Mesenchymal stem cell (in vitro differentiated cells and primary cell): Measurements from ENCODE around the gene ECSCR.

Experiments
- DNase-seq: peaks from one replicate; pipeline ENCODE4 v3.0.0-alpha.2; 2013
- H2AFZ ChIP-seq: one replicate; pipeline ENCODE4 v1.6.1; 2013; ENCODE audit warnings: low read depth, mild to moderate bottlenecking, control low read depth, inconsistent platforms, low read length, moderate library complexity
- H2AK5ac ChIP-seq: 2 replicates; pipeline ENCODE4 v1.6.1; 2013; ENCODE audit warnings: low read length, moderate library complexity, mild to moderate bottlenecking, inconsistent platforms; ENCODE audit not compliant: severe bottlenecking
- H2BK120ac ChIP-seq: one replicate; pipeline ENCODE4 v1.6.1; 2013; ENCODE audit warnings: low read depth, mild to moderate bottlenecking, inconsistent platforms, low read length, moderate library complexity
- H2BK12ac ChIP-seq, 2 experiments: one replicate each; pipeline ENCODE4 v1.6.1; 2013; ENCODE audit warnings: inconsistent platforms in 2 of 2, low read length in 2 of 2, mild to moderate bottlenecking in 2 of 2, moderate library complexity in 2 of 2, control low read depth in 1 of 2
- H2BK15ac ChIP-seq: one replicate; pipeline ENCODE4 v1.6.1; 2013; ENCODE audit warnings: mild to moderate bottlenecking, low read depth, inconsistent platforms; ENCODE audit not compliant: poor library complexity, severe bottlenecking
- H2BK5ac ChIP-seq: 2 replicates; pipeline ENCODE4 v1.6.1; 2013; ENCODE audit warnings: low read depth, mild to moderate bottlenecking, low read length, control low read depth, inconsistent platforms; ENCODE audit not compliant: poor library complexity, severe bottlenecking
- H3K14ac ChIP-seq, 2 experiments: one replicate each; pipeline ENCODE4 v1.6.1; 2013; ENCODE audit warnings: inconsistent platforms in 2 of 2, low read length in 2 of 2, control low read depth in 1 of 2, mild to moderate bottlenecking in 1 of 2, moderate library complexity in 1 of 2
- H3K18ac ChIP-seq, 2 experiments: one replicate each; pipeline ENCODE4 v1.6.1; 2013; ENCODE audit warnings: inconsistent platforms in 2 of 2, low read length in 2 of 2, control low read depth in 1 of 2, low read depth in 1 of 2, mild to moderate bottlenecking in 1 of 2
- H3K23ac ChIP-seq, 2 experiments: one replicate each; pipeline ENCODE4 v1.6.1; 2013; ENCODE audit warnings: inconsistent platforms in 2 of 2, low read length in 2 of 2, mild to moderate bottlenecking in 2 of 2, moderate library complexity in 2 of 2, control low read depth in 1 of 2
- H3K27ac ChIP-seq: 2 replicates; pipeline ENCODE4 v1.5.1; 2013; ENCODE audit warnings: mild to moderate bottlenecking, moderate library complexity, low read length, control low read depth, inconsistent platforms; ENCODE audit not compliant: poor library complexity, severe bottlenecking
- H3K27me3 ChIP-seq, 2 experiments: 2 replicates each; pipeline versions ENCODE4 v1.6.1 to v1.7.0; 2013; ENCODE audit warnings: low read length in 2 of 2, mild to moderate bottlenecking in 2 of 2, moderate library complexity in 2 of 2, control low read depth in 1 of 2, inconsistent platforms in 1 of 2; ENCODE audit not compliant: control insufficient read depth in 1 of 2, insufficient read depth in 1 of 2
- H3K36me3 ChIP-seq, 2 experiments: 2 replicates each; pipeline versions ENCODE4 v1.6.1 to v1.7.0; 2013; ENCODE audit warnings: low read length in 2 of 2, control low read depth in 1 of 2, inconsistent platforms in 1 of 2, low read depth in 1 of 2, mild to moderate bottlenecking in 1 of 2; ENCODE audit not compliant: insufficient read depth in 2 of 2, control insufficient read depth in 1 of 2
- H3K4ac ChIP-seq, 2 experiments: one replicate each; pipeline ENCODE4 v1.6.1; 2013; ENCODE audit warnings: inconsistent platforms in 2 of 2, low read length in 2 of 2, mild to moderate bottlenecking in 2 of 2, moderate library complexity in 2 of 2, control low read depth in 1 of 2, low read depth in 1 of 2
- H3K4me1 ChIP-seq: 2 replicates; pipeline ENCODE4 v1.6.1; 2013; ENCODE audit warnings: low read depth, low read length, control low read depth; ENCODE audit not compliant: control insufficient read depth, insufficient read depth
- H3K4me2 ChIP-seq: 2 replicates; pipeline ENCODE4 v1.6.1; 2013; ENCODE audit warnings: low read length, mild to moderate bottlenecking, inconsistent platforms; ENCODE audit not compliant: poor library complexity, severe bottlenecking
- H3K4me3 ChIP-seq, 2 experiments: 2 replicates each; pipeline versions ENCODE4 v1.5.1 to v1.7.0; 2013; ENCODE audit warnings: low read length in 2 of 2, mild to moderate bottlenecking in 2 of 2, control low read depth in 1 of 2, low read depth in 1 of 2; ENCODE audit not compliant: insufficient read depth in 1 of 2
- H3K79me1 ChIP-seq: replicated peaks from 2 replicates; pipeline ENCODE4 v1.6.1; 2013; ENCODE audit warnings: mild to moderate bottlenecking, control low read depth, low read length, inconsistent platforms; ENCODE audit not compliant: poor library complexity, severe bottlenecking
- H3K9ac ChIP-seq: 2 replicates; pipeline ENCODE4 v1.7.0; 2013; ENCODE audit warnings: mild to moderate bottlenecking, low read length, moderate library complexity
- H3K9me3 ChIP-seq: 2 replicates; pipeline ENCODE4 v1.7.0; 2013; ENCODE audit warnings: mild to moderate bottlenecking, low read length; ENCODE audit not compliant: control insufficient read depth
- H4K8ac ChIP-seq: one replicate; pipeline ENCODE4 v1.6.1; 2013; ENCODE audit warnings: inconsistent platforms, mild to moderate bottlenecking, low read length, moderate library complexity
- H4K91ac ChIP-seq: one replicate; pipeline ENCODE4 v1.6.1; 2013; ENCODE audit warnings: mild to moderate bottlenecking, low read length, inconsistent platforms
- WGBS: methylation state at CpG from one replicate; pipeline ENCODE4 v1.1.7; 2013; ENCODE audit warnings: mixed read lengths; 5-methylcytosine and 5-hydroxymethylcytosine counted together

The ECSCR gene

DNA sequence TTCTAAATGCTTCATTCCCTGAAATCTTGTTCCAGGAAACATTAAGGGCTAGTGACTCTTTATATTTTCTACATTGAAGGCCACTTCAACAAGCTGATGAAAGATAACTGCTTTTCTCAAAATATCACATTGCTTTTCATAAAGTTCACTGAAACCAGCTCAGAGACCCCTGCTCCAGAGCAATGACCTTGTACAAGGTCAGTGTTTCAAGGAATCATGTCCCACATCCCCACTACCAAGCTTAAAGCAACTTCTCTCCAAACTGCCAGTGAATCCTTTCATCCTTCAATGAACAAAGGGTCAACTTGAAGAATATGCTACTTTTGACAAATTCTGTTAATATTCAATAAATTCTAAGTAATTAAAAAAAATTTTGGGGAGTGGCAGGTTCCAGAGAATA lies 46.7 kb downstream of the ECSCR start:
- no peak overlapping the region for H3K4ac ChIP-seq
- H3K4me3 ChIP-seq: no peak overlapping the region
- H4K91ac ChIP-seq: no peak overlapping the region
- peaks cover 1% of the 10 kb centered on the region for H3K79me1 ChIP-seq
- H2AK5ac ChIP-seq: no peak overlapping the region
- H2BK15ac ChIP-seq: no peak overlapping the region
- H3K4me1 ChIP-seq: peaks cover 8% of the 10 kb centered on the region
- H2AFZ ChIP-seq: no peak overlapping the region
- DNase-seq: no peak
- H4K8ac ChIP-seq: no peak overlapping the region
- no peak overlapping the region for H3K18ac ChIP-seq
- H3K4me2 ChIP-seq: no peak overlapping the region
- H3K36me3 ChIP-seq: peaks cover 37 to 70% of the 10 kb centered on the region in 2 experiments
- no peaks in the 10 kb centered on the region for H3K27me3 ChIP-seq
- H3K27ac ChIP-seq: no peak overlapping the region
- no peak overlapping the region for H3K9ac ChIP-seq
- H2BK12ac ChIP-seq: no peak overlapping the region
- H3K14ac ChIP-seq: no peak overlapping the region
- no peaks in the 10 kb centered on the region for H3K9me3 ChIP-seq
- no peak overlapping the region for H2BK120ac ChIP-seq
- H3K23ac ChIP-seq: no peak overlapping the region
- no peak overlapping the region for H2BK5ac ChIP-seq

DNA sequence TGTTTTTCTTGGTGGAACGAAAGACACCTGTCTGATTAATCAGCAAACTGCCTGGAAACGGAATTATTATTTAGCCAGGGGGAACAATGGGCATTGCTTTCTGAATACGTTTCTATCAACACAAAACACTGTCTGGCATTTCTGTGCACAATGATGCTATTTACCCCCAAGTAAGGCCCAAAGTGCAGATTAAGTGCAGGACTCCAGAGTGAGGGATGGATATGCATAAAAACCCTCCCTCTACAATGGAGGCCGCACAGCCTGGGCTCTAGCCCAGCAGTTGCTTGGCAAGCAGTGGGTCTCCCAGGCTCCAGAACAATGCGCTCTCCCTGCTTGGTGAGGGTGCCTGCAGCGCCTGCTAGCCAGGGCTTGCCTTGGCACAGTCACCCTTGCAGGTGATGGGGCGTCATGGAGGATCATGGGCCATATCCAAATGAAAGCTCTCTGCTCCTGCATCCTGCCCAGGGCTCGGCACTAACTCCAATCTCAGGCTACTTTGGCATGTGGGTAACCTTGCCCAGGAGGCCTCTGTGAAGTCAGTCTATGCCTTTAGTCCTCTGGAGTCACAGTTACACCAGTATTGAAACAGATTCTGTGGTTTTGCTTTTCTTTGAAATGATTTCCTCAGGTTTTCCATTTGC lies 47.2 kb downstream of the ECSCR start:
- H3K18ac ChIP-seq: peak overlapping the region in 1 of 2 experiments; percentile 11
- H3K4me3 ChIP-seq: no peak overlapping the region
- no peak overlapping the region for H2BK12ac ChIP-seq
- H2BK5ac ChIP-seq: no peak overlapping the region
- H2BK15ac ChIP-seq: no peak overlapping the region
- 96% methylated on average over 8 of the region's 8 CpGs for WGBS
- peaks cover 8% of the 10 kb centered on the region for H3K4me1 ChIP-seq
- H3K36me3 ChIP-seq: peaks cover 37 to 65% of the 10 kb centered on the region in 2 experiments
- H3K79me1 ChIP-seq: peaks cover 1% of the 10 kb centered on the region
- H3K14ac ChIP-seq: no peak overlapping the region
- no peak overlapping the region for H3K4ac ChIP-seq
- no peak for DNase-seq
- H3K4me2 ChIP-seq: no peak overlapping the region
- no peak overlapping the region for H2AK5ac ChIP-seq
- H2AFZ ChIP-seq: no peak overlapping the region
- H3K9me3 ChIP-seq: no peaks in the 10 kb centered on the region
- no peak overlapping the region for H2BK120ac ChIP-seq
- no peak overlapping the region for H4K91ac ChIP-seq
- H3K27me3 ChIP-seq: no peaks in the 10 kb centered on the region
- no peak overlapping the region for H3K23ac ChIP-seq
- H3K9ac ChIP-seq: no peak overlapping the region
- no peak overlapping the region for H3K27ac ChIP-seq
- H4K8ac ChIP-seq: no peak overlapping the region

DNA sequence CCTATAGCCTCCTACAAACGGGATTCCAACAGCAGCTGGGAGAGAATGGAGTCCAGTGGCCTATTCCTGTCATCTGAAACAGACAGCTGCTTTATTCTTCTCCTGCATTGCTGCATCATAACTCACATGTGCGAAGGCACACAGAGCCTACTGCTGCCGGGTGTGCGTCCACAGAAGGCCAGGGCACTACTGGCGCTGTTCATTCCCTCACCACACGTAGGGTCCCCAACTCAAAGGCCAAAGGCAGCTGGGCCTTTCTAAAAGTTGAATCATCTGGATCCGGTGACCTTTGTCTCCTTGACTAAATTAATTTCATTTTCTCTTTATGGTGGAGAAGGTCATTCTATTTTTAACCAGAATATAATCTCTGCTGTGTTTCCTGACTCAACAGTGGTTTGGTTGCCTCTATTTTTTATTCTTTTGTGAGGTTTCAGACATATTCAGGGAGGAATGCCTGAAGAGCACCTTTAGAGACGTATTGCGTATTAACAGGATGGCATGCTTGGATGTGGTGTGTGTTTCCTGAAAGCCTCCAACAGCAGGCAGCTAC lies 47.9 kb downstream of the ECSCR start:
- H3K27me3 ChIP-seq: no peaks in the 10 kb centered on the region
- H3K4ac ChIP-seq: no peak overlapping the region
- H3K4me3 ChIP-seq: no peak overlapping the region
- H3K14ac ChIP-seq: peak overlapping the region in 1 of 2 experiments; percentile 44
- 96% methylated on average over 8 of the region's 9 CpGs for WGBS
- H3K23ac ChIP-seq: no peak overlapping the region
- H2AK5ac ChIP-seq: no peak overlapping the region
- no peak for DNase-seq
- no peak overlapping the region for H4K91ac ChIP-seq
- peaks cover 34 to 58% of the 10 kb centered on the region in 2 experiments for H3K36me3 ChIP-seq
- no peak overlapping the region for H4K8ac ChIP-seq
- no peak overlapping the region for H2BK120ac ChIP-seq
- no peak overlapping the region for H3K9ac ChIP-seq
- H3K4me1 ChIP-seq: peaks cover 8% of the 10 kb centered on the region
- H2BK15ac ChIP-seq: no peak overlapping the region
- no peaks in the 10 kb centered on the region for H3K9me3 ChIP-seq
- no peak overlapping the region for H2BK5ac ChIP-seq
- H2BK12ac ChIP-seq: no peak overlapping the region
- H3K18ac ChIP-seq: no peak overlapping the region
- H3K27ac ChIP-seq: no peak overlapping the region
- no peak overlapping the region for H2AFZ ChIP-seq
- H3K79me1 ChIP-seq: peaks cover 1% of the 10 kb centered on the region
- no peak overlapping the region for H3K4me2 ChIP-seq

DNA sequence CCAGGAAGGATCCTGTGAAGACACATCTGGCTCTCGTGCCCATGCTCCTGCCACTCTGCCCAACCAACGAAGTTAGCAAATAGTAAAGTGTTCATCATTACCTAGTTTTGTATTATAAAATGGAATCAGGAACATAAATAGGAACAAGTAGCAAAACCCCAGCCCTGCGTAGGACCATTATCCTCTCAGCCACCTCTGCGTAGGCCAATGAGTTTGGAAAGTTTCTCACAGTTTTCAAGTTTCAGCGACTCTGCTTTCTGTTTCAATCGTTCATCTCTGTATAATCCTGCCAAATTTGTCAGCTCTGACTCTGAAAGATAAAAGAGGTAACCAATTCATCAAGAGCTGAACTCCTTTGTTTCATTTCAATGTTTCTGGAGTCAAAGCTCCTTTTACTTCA lies 48.6 kb downstream of the ECSCR start:
- Histone ChIP-seq H3K9me3 (no peaks in the 10 kb centered on the region), H3K27me3 (no peaks in the 10 kb centered on the region), H3K23ac (no peak overlapping the region), H2AK5ac (no peak overlapping the region), H2BK120ac (no peak overlapping the region), H3K4me1 (peaks cover 8% of the 10 kb centered on the region), H3K14ac (no peak overlapping the region), H3K4me3 (no peak overlapping the region), H3K36me3 (peaks cover 28 to 51% of the 10 kb centered on the region in 2 experiments), H3K18ac (no peak overlapping the region), H3K9ac (no peak overlapping the region), H4K8ac (no peak overlapping the region), H2BK15ac (no peak overlapping the region), H3K79me1 (peaks cover 1% of the 10 kb centered on the region), H3K27ac (no peak overlapping the region), H2BK12ac (no peak overlapping the region), H4K91ac (no peak overlapping the region), H3K4me2 (no peak overlapping the region), H2AFZ (no peak overlapping the region), H2BK5ac (no peak overlapping the region), H3K4ac (no peak overlapping the region)
- DNase-seq: no peak
- 95% methylated on average over 4 of the region's 6 CpGs for WGBS
